ENCODE data around the gene CHAF1A.

The CHAF1A gene

DNA sequence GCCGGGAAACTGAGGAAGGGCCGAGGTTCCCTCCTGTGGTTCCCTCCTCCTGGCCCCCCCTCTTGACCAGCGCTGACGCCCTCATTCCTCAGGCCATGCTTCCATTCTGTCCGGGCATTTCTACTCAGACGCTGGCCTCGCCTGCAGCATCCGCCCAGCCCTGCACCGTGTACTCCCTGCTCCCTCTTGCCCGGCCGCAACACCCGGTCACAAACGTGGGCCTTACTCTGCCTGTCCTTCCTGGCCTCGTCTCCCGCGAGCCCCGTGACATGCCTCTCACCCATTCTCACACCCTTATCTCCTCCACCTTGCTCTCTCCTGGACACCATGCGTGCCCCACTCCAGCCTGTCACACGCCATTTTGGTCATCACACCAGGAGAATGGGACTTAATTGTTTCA, 80.9 kb downstream of the CHAF1A start:
- no peaks in the 10 kb centered on the region for H3K27me3 ChIP-seq (ENCODE audit: control insufficient read depth in 1 of 2, insufficient read depth in 2 of 2, low read length in 2 of 2)
- no peak overlapping the region for H3K4me3 ChIP-seq (ENCODE audit: low read depth in 1 of 2, low read length in 2 of 2)
- H3K9me3 ChIP-seq (ENCODE audit: low read length): no peaks in the 10 kb centered on the region
- H3K27ac ChIP-seq (ENCODE audit: low read depth, low read length): no peak overlapping the region
- H3K4me1 ChIP-seq (ENCODE audit: insufficient read depth, low read length): no peaks in the 10 kb centered on the region
- no peak overlapping the region for H3K9ac ChIP-seq (ENCODE audit: low read length)
- no peaks in the 10 kb centered on the region for H3K36me3 ChIP-seq (ENCODE audit: insufficient read depth, low read length)

- Histone ChIP-seq H3K9ac (ENCODE audit: low read length) (no peak overlapping the region), H3K9me3 (ENCODE audit: low read length) (no peaks in the 10 kb centered on the region)
Measured at GRCh38 chr19:4487572-4487971, 85.1 kb downstream of the CHAF1A start.

GRCh38 chr19:4488496-4488895, 86.1 kb downstream of the CHAF1A start:
- H3K27ac ChIP-seq (ENCODE audit: low read depth, low read length): no peak overlapping the region
- no peak overlapping the region for H3K9ac ChIP-seq (ENCODE audit: low read length)
- no peaks in the 10 kb centered on the region for H3K27me3 ChIP-seq (ENCODE audit: control insufficient read depth in 1 of 2, insufficient read depth in 2 of 2, low read length in 2 of 2)
- H3K36me3 ChIP-seq (ENCODE audit: insufficient read depth, low read length): peaks cover 41% of the 10 kb centered on the region
- no peaks in the 10 kb centered on the region for H3K9me3 ChIP-seq (ENCODE audit: low read length)
- no peak overlapping the region for H3K4me3 ChIP-seq (ENCODE audit: low read depth in 1 of 2, low read length in 2 of 2)
- no peaks in the 10 kb centered on the region for H3K4me1 ChIP-seq (ENCODE audit: insufficient read depth, low read length)

More at GRCh38 chr19:4487572-4487971, 85.1 kb downstream of the CHAF1A start:
- Histone ChIP-seq H3K4me1 (ENCODE audit: insufficient read depth, low read length) (no peaks in the 10 kb centered on the region), H3K27ac (ENCODE audit: low read depth, low read length) (no peak overlapping the region), H3K4me3 (ENCODE audit: low read depth in 1 of 2, low read length in 2 of 2) (no peak overlapping the region), H3K36me3 (ENCODE audit: insufficient read depth, low read length) (peaks cover 31% of the 10 kb centered on the region), H3K27me3 (ENCODE audit: control insufficient read depth in 1 of 2, insufficient read depth in 2 of 2, low read length in 2 of 2) (no peaks in the 10 kb centered on the region)

DNA sequence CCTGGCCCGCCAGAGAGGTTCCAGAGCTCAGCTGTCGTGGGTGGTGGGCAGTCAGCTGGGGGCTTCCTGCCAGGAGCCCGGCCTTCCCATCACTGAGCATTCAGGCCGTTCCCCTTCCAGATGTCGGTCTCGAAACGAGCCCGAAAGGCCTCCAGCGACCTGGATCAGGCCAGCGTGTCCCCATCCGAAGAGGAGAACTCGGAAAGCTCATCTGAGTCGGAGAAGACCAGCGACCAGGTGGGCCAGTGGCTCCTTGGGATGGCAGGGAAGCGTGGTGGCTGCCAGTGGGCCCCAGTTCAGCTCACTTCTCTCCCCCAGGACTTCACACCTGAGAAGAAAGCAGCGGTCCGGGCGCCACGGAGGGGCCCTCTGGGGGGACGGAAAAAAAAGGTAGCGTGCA, 89.0 kb downstream of the CHAF1A start:
- Histone ChIP-seq H3K9me3 (ENCODE audit: low read length) (no peaks in the 10 kb centered on the region), H3K36me3 (ENCODE audit: insufficient read depth, low read length) (peaks cover 55% of the 10 kb centered on the region), H3K4me3 (ENCODE audit: low read depth in 1 of 2, low read length in 2 of 2) (no peak overlapping the region), H3K27me3 (ENCODE audit: control insufficient read depth in 1 of 2, insufficient read depth in 2 of 2, low read length in 2 of 2) (no peaks in the 10 kb centered on the region), H3K4me1 (ENCODE audit: insufficient read depth, low read length) (no peaks in the 10 kb centered on the region), H3K27ac (ENCODE audit: low read depth, low read length) (no peak overlapping the region), H3K9ac (ENCODE audit: low read length) (no peak overlapping the region)

DNA sequence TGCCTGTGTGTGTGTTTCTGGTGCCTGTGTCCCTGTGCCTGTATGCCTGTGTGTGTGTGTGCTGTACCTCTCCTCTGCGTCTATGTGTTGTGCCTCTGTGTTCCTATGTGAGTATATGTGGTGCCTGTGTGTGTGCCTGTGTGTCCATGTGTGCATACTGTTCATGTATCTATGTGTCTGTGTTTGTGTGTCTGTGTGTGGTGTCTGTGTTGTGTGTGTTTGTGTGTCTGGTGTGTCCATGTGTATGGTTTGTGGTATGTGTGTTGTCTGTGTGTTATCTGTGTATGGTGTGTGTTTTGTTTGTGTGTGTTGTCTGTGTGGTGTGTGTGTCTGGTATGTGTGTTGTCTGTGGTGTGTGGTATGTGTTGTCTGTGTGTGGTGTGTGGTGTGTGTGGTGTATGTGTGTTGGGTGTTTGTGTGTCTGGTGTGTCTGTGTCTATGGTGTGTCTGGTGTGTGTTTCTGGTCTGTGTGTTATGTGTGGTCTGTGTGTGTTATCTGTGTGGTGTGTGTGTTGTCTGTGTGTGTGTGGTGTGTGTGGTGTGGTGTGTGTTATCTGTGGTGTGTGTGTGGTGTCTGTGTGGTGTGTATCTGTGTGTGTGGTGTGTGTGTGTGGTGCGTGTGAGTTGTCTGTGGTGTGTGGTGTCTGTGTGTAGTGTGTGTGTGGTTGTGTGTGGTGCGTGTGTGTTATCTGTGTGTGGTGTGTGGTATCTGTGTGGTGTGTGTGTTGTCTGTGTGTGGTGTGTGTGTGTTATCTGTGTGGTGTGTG, 90.1 kb downstream of the CHAF1A start:
- Histone ChIP-seq H3K9me3 (ENCODE audit: low read length) (no peaks in the 10 kb centered on the region), H3K27ac (ENCODE audit: low read depth, low read length) (no peak overlapping the region), H3K4me1 (ENCODE audit: insufficient read depth, low read length) (no peaks in the 10 kb centered on the region), H3K4me3 (ENCODE audit: low read depth in 1 of 2, low read length in 2 of 2) (no peak overlapping the region), H3K9ac (ENCODE audit: low read length) (no peak overlapping the region), H3K27me3 (ENCODE audit: control insufficient read depth in 1 of 2, insufficient read depth in 2 of 2, low read length in 2 of 2) (no peaks in the 10 kb centered on the region), H3K36me3 (ENCODE audit: insufficient read depth, low read length) (peaks cover 61% of the 10 kb centered on the region)

All from muscle layer of colon (tissue), 2 donors.